Measurements from ENCODE around the gene TPK1.
"Not testable (repeated sequence)": the region's sequence is repeated elsewhere in the genome, so short reads cannot be mapped to it uniquely, and the experiment has no call there.

TPK1 gene

DNA sequence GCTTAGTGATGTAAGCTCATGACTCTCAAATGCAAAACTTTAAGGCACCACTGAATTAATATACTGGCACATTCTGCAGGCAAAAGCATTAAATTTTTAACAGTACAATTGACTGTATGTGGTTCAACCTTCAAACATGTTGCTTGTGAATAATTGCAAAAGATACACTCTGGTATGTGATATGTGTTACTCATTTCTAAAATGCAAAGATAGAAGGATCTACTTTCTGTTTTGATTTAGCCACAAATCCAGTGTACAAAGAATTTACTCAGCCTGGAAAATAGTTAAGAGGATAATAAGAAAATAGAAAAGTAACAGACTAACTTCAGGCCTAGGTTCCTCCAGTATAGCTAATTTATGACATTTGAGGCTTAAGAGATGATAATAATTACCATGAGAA, 365.8 kb downstream of the TPK1 start:
- DNase-seq: no peak

DNA sequence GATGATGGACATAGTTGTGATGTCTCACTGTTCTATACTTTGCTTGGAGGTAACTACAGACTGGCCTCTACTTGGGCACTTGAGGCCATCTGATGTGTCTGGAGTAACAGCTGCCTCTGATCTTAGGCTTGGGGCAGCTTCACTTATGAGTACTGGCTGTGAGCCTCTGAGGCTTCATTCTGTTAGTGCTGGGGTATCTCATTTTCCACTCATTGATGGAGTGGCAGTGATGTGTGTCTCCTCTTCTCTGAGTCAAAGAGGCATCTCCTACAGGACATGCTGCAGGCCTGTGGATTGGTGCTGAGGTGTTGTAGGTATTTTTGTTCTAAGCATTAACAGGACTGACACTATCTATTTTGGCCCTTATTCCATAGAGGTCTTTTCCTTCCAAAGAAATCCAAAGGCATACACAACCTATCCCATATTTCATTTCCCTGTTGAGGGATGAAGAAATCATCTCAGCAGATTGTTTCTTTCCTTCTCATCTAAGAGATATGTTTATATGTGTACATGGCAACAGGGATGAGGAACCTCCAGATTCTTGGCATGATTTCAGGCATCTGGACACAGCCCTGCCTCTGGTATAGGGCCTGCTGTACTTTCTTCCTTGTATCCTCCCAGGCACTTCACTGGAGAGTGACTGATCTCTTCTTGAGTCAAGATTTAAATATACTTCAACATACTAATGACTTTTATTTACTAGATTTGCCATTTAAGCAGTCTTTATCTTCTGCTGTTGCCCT, 366.7 kb downstream of the TPK1 start:
- DNase-seq: peak; percentile 8

DNA sequence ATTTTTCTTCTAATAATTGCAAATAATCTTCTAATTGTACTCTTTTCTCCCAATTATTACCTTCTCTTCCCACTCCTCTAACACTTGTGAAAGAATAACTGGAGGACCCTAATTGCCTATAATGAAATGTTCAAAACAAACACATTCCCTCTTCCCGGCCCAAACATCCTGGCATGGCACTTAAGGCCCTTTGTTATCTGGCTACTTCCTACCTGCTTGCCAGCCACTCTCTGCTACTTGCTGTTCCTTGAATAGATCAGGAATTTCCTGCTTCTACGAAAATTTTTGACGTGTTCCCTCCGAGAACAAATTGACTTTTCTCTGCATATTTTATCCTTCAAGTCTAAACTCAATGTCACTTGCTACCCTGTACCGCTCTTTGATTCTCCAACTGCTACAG, 376.2 kb downstream of the TPK1 start:
- DNase-seq: no peak

DNA sequence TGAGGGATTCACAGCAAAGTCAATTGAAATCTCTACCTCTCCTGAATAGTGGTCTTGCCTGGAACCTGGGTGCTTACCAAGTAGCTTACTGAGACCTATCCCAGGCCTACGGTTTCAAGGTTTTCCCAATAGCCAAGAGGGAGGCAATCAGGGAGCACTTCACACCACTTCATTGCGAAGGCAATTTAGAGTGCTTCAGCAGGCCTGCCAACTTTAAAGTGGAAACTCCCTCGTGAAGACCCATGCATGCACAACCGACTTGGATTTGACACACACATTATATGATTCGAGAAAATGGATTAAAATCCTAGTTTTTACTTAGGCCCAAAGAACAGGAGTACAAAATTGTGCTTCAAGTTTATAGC, 380.8 kb downstream of the TPK1 start:
- no peak for DNase-seq

DNA sequence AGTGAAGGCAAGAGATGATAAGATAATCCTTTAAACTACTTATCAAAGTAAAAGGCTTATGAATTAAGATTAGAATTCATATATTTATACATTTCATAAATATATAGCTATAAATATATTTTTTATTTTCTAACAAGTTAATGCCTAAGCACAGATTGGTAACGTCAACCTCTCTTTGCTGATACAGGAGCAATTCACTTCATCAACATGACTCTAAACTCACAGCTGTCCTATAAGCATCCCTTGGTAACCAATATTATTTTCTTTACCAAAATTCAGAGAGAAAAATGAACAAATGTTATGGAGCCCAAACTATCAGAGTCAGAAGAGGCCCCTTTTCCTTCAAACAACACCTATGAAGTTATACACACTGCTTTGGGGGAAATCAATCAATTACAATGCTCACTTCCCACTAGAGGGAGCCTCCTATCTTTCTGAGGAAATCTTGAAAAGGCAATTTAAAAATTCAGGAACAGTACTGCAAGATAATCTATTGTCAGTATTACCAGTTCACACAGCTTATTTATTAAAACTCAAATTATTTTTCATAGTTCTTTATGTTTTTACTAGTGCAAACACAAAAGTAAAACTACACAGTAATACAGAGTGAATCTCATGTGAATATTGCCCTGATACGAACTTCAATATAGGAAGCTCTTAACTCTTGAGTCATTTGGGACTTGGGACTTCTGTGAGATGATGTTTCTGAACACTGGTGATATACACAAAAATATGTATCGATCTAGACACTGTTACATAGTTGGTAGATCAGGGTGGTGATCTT, 381.4 kb downstream of the TPK1 start:
- no peak for DNase-seq

DNA sequence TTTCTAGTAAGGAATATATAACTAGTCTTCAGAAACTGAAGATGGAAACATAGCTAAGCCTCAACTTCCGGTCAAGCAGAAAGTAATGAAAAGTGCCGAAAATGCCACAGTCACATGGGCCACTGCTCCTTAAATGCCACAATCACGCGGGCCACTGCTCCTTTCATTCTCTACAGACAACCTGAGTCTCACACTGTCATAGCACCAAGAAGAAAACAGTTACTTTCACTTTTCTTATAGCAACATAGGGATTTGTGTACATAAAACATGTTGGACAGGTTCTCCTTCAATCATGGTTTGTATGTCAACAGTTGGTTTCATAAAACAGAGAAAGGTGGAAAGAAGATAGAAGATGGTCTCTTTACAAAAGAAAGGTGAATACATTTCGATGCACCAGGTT, 383.8 kb downstream of the TPK1 start:
- DNase-seq: no peak

DNA sequence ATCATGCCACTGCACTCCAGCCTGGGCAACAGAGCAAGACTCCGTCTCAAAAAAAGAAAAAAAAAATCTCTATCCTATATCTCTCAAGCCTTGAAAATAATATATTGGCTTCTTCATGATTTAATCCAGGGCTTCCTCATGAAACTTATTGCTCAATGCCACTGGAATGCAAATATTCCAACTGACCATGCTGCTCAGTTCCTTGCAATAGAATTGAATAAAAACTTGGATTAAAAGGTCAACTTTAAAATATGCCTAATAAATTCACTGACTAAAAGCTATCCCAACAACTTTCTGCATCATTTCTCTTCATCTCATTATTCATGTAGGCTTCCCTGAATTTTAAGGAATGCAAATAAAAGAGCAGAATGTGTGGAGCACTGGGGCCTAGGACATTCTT, 390.3 kb downstream of the TPK1 start:
- DNase-seq: no peak

DNA sequence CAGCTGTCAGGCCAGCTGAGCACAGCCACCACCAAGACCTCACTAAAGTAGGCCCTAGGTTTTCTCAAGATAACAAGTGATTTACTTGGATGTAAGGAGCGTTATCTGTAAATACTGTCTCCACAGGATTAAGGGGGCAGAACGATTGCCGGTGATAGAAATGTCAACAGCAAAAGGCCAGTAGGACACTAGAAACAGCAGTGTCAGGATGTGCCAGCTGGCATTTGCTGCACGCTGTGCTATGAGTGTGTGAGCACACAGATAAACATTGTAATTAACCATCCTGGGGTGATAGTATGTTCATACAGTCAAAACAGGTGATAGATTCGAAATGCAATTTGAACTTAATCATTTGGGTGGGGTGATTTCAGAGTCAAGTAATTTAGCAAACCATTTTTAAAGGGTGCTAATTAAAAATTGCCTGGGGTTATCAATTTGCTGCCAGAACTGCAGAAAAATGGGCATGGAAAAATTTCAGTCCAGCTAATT, 396.1 kb downstream of the TPK1 start:
- no peak for DNase-seq

DNA sequence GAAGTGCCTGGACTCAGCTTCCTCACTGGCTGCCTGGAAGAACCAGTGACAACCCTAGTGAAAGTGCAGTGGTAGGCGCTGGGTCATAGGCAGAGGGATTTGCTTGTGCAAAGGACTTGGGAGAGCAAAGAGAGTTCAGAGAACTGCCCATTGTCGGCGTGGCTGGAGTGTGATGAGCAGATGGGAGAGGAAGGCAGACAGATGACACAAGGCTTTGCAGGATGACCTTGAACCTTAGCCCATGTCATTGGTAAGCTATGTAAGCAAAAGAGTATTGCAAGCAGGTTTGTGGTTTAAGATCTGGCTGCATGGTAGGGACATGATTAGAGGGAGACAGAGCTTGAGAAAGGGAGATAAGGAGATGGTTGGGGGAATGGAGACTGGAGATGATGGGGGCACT, 397.1 kb downstream of the TPK1 start:
- DNase-seq: no peak

DNA sequence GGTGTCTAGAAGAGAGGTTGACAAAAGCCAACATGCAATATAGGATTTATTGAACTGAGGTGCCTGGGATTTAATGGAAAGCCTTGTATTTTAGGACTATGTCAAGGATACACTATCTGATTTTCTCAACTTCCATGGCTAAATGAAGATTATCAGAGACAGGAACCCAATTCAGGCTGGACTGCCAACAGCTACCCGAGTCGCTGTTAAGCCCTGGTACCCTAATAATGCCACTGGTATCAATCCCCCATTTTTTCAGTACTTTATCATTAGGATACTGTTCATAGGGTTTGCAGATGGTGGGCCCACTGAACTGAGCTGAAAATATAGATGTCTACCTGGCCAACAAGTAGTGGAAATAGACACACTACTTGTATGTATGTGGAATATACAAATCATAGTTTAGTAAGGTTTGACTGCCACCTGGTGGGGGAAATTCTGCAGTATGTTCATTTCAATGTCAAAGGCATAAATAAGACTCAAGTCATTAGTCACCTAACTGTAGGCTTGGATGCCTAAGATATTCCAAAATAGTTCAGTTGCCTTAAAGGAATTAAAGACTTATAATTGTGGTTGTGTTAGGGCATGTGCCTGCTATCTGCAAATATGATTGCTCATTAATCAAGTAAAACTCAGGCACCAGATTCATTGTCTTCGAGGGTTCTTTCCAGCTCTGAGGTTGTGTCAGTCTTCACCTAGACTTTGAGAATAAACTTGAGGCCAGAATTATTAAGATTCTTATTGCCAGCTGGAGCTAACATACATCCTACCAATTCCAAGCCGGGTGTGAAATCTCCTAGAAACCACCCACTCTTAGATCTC, 398.3 kb downstream of the TPK1 start:
- DNase-seq: peak; percentile 55

DNA sequence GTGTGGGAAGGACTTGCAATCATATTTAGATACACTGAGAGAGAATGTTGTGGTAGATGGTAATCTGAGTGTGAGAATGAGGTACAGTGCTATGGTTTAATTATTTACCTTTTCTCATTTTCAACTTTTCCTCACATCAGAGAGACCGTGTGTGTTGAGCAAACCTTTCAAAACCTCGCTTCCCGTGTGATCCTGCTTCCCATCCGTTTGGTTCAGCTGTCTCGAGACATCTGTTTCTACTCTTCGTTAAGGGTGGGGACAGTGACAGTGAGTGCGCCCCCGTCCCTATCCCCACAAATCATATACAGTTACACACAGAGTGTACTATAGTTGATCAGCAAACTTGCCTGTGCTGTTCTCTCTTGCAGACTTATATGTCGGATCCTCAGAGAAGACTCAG, 399.4 kb downstream of the TPK1 start:
- DNase-seq: no peak

DNA sequence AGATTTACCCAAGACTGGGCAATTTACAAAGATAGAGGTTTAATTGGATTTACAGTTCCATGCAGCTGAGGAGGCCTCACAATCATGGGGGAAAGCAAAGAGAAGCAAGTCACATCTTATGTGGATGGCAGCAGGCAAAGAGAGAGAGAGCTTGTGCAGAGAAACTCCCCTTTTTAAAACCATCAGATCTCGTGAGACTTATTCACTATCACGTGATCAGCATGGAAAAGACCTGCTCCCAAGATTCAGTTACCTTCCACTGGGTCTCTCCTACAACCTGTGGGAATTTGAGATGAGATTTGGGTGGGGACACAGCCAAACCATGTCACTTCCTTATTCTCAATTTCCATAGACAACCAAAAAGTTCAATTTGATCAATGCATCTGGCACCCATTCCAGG, 407.4 kb downstream of the TPK1 start:
- DNase-seq: no peak

DNA sequence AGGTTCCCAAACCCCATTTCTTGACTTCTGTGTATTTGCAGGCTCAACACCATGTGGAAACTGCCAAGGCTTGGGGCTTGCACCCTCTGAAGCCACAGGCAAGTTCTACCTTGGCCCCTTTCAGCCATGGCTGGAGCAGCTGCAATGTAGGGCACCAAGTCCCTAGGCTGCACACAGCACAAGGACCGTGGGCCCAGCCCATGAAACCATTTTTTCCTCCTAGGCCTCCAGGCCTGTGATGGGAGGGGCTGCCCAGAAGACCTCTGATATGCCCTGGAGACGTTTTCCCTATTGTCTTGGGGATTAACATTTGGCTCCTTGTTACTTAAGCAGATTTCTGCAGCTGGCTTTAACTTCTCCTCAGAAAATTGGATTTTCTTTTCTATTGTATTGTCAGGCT, 408.3 kb downstream of the TPK1 start:
- DNase-seq: not testable (repeated sequence)

DNA sequence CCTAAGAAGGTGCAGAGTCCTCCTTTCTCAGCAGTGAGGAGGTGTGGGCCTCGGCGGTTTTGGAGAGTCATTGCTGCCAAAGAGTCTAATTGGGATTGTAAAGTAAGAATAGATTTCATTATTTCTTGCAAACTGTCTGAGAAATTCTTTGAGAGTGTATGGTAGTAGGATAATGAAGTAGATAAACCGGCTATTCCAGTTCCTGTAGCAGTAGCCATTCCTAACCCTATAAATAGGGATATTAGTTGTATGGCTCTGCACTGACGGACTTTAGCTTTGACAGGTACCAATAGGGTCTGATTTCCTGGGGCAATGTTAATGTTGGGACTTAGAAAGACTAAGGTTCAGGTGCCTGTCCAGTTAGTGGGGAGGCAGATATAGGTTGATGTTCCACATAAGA, 416.9 kb downstream of the TPK1 start:
- DNase-seq: not testable (repeated sequence)

DNA sequence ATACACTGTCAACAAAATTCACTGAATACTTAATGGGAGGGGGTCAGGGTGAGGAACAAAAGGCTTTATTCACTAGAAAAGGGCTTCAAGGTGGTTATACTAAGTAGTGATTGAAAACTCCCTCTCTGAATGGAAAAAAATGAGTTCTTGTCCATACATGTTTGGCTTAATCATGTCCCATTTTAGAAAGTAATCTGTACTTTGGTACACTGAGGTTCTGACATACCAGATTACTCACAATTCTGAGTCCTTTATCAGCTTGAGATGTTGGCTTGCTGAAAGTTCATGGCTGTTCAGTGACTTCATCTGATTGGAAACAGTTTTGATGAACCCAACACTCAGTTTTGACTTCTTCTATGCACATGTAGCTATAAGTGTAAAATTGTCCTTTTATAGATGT, 419.5 kb downstream of the TPK1 start:
- no peak for DNase-seq

DNA sequence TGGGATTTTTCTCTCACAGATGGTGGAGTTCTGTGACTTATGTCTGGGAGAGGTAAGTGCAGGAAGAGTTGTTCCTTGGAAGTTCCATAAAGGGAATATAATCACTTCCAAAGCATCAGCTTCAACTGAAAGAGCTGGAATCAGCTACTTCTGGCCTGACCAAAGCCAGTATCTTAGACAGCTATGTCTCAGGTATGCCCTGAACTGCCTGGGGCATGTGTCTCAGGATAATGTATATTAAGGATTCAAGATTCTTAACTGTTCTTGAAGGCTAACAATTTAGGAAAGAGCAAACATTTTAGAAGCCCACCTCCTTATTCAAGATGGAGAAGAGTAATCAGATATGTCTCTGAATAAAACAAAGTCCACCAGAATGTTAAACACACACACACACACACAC, 420.0 kb downstream of the TPK1 start:
- DNase-seq: no peak

DNA sequence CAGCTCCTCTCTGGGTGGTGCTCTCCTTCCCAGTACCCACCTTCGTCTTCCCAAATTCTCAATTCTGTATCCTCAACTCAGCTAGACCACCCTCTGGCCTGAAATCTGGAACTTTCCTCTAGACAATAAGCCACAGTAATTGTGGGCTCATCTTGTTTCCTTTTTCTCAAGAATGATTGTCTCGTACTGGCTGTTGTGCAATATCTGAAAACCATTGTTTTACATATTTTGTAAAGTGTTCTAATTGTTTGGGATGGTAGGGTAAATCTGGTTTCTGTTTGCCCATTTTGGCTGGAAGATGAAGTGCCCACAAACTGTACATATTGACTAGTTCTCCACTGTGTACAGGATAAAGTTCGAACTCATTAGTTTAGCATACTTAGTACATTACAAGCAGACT, 421.0 kb downstream of the TPK1 start:
- no peak for DNase-seq

DNA sequence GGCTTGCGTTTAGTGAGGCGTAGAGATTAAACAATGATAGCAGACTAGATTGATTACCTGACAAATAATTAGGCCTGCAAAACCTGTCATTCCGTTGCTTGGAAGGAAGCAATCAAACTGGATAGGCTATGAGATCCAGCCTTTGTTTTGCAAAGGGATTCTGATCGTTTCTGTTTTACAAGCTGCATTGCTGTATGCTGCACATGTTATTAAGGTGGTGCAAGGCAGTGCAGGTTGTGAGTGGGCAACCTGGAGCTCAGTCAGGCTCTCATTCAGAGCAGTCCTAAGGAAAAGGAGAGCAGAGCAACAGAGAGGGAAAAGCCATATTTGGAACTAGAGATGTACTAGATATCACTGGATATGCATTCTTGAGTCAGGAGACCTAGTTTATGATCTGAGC, 425.4 kb downstream of the TPK1 start:
- DNase-seq: no peak

DNA sequence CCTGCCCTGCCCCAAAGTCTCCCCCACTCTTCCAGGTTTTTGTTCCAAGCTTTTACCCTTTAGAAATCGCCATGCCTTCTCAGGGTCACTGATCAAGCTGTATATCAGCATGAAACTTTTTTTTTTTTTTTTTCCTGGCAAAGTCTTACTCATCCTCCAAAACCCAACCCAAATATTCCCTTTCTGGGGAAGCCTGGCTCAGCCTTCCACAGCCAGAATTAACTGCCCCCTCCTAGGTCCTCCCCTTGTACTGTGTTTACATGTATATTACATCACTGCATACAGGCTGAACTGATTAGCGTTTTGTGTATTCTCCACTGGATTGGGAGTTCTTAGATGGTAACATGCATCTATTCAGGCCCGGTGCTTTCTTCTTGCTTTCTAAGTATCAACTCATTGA, 427.7 kb downstream of the TPK1 start:
- peak; percentile 14 for DNase-seq

DNA sequence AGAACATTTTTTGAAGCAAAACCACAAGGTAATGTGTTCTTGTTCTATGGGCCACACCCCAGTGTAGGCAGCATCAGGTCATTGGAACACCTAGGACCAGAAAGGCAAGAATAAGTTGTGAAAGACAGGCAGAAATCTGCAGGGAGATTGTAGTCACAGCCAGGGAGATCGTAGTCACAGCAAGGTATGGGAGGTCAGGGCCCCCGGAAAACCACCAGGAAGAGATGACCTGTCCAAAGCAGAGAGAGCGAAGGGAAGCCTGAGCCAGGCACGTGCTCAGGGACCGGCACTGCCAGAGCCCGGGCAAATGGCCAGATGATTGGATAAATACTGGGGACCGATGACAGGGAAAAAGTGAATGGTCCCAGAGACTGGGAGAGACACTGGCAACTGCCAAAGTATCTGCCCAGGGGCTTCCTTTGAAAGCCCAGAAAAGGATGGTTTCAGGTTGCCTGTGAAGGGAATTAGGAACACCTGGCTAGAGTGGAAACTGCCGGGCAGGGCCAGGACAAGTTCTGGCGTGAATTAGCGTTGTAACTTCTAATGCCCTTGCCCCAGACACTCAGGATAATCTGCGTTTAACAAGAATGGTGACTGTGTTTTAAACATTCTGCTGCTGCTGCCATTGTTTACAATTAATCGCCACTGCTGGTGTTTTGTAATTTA, 428.5 kb downstream of the TPK1 start:
- no peak for DNase-seq

DNA sequence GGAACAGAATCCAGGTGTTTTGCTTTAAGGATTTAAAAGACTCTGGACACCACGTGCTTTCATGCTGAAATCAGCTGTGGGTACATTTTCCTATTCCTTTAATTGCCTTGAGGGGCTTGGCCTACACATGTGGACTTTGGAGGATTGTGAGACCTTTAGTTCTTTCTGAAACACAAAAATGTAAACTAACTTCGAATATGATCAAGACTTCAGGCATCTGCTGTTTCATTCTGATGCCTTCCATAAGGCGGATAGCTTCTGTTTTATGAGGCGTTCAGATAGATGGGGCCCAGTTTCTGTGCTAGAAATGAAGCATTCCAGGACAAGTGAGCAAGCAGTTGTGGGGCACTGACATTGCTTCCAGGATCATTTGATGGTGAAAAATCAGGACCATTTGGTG, 430.9 kb downstream of the TPK1 start:
- no peak for DNase-seq

DNA sequence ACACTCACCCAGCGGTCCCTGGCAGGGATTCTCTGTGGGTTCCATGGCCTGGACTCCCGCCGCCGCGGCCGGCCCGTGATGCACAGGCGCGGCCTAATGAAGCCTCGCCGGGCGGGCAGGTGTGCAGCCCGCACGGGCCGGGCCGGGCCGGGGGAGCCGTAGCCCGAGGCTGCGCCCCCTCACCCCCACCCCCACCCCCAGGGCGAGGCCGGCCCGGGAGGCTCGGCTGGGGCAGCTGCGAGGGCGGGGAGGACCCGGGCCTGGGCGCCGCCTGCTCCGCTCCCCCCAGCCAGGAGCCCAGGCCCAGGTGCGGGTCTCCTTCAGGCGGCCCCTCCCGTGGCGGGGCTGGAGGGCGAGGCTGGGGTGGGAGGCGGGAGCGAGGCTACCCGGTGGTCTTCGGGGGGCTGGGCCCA, 432.2 kb downstream of the TPK1 start, which contains the start of gene NOBOX:
Gene NOBOX (minus strand): TSS at position 45 of the 413 bp plus-strand sequence.
- DNase-seq: no peak

DNA sequence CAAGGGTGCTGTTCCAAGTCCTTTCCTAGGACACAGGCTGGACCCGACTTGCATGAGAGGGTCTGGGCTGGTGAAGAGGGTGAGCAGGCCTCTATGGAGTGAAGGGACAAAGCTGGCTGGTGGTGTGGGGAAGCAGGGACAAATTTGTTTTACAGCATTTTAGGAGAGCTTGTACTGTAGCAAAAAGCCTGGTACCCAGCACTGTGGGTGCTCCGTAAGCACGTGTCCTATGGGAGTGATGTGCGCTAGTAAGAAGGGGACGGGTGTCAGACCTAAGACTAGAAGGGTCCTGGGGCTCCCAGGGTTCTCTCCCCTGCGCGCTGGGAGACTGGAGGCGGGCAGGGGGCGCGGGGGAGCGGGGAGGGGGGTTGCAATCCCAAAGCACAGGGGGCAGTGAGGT, 432.8 kb downstream of the TPK1 start:
- DNase-seq: no peak
